Suppressor macrophage treated with lipopolysaccharide for 4 hours (primary cell): ENCODE measurements around the gene VAMP2.

Experiments used
- DNase-seq: peaks from one replicate; pipeline ENCODE4 v3.0.0-alpha.2; 2020

Gene VAMP2

DNA sequence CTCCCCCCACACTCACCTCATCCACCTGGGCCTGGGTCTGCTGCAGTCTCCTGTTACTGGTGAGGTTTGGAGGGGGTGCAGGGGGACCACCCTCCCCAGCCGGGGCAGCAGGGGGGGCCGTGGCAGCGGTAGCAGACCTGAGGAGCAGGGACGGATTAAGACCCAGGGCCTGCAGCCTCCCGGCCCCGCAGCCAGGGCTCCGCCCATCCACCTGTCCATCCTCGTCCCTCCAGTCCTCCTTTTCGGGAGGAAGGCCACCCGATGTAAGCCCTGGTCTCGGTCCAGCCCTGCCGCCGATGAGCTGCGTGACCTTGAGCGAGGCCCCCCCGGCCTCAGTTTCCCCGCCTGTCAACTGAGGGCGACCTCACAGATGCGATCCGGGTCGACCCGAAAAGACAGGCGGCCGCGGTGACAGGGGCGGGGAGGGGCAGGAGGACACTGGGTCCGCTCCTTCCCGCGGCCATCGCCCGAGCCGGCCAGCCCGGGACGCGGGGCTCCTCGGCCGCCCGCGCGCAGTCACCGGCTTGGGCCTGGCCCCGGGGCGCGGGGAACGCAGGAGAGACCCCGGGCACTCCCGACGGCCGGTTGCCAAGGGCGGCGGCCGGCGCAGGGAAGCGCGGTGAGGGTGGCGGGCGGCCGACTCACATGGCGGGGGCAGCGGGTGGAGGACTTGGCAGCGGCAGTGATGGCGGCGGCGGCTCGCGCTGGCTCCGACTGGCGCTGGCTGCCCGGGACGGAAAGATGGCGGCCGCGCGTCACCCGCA lies at the start of gene VAMP2:
Gene VAMP2 (minus strand): TSS at position 716 of the 764 bp plus-strand sequence. CDS start 69 bp downstream, at position 647.
- DNase-seq, result peak; percentile 88

DNA sequence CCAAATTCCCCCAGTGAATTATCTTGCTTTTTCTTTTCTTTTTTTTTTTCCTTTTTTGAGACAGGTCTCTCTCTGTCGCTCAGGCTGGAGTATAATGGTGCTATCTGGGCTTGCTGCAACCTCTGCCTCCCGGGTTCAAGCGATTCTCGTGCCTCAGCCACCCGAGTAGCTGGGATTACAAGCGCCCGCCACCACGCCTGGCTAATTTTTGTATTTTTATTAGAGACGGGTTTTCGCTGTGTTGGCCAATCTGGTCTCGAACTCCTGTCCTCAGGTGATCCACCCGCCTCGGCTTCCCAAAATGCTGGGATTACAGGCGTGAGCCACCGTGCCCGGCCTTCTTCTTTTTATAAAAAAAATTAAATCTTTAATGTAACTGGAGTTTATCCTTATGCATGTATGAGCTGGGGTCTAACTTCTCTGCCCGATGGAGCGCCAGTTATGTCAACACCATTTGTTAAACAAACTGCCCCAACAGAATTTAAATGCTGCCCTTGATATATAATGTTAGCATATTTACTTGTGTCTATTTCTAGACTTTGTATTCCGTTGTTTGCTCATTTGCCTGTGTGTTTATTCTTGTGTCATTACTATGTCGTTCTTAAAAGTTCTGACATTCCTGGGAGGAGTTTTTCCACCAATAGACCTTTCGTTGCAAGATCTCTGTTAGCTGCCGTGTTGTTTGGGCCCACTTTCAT lies 48.2 kb upstream of the VAMP2 start:
- no peak for DNase-seq

DNA sequence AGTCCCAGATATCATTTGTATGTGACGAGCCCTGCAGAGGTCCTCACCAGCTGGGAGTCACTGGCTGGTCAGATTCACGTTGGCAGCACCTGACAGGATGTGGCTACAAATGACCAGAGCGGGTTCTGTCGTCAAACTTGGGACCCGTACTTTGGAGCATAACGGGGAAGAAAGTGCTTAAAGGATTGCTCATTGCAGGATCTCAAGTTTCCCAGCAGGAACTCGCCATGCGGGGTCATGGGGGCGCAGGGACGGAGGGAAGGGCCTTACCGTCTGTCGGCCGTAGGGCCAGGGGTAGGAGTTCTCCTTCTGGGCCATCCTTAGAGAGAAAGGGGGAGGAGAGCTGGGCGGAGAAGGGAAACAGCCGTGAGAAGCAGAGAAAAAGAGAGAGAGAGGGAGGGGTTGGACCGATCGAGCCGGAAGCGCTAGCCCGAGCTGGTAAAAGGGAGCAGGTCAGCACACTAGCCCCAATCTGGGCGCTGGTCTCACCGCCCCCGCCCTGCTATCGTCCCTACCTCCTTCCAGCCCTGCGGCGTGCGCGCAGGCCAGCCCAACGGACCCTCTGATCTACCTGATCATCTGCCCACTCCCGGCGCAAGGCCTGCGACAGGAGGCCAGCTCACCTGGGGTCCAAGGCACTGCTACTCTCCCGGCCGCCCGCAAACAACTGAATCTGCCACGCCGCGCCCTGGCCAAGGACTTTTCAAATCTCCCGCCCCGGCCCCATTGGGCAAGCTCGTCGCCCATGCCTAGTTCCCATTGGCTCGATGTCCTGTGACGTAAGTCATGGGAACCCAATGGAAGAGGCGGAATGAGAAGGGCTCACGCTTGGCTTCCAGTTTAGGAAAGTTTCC lies 47.4 kb upstream of the VAMP2 start, which contains the start of gene AURKB:
Gene AURKB (minus strand): TSS at position 669 of the 854 bp plus-strand sequence. CDS start 351 bp downstream, at position 318.
- peak; percentile 98 for DNase-seq

GRCh38 chr17:8206536-8206935 lies 43.8 kb upstream of the VAMP2 start:
- DNase-seq, result no peak

DNA sequence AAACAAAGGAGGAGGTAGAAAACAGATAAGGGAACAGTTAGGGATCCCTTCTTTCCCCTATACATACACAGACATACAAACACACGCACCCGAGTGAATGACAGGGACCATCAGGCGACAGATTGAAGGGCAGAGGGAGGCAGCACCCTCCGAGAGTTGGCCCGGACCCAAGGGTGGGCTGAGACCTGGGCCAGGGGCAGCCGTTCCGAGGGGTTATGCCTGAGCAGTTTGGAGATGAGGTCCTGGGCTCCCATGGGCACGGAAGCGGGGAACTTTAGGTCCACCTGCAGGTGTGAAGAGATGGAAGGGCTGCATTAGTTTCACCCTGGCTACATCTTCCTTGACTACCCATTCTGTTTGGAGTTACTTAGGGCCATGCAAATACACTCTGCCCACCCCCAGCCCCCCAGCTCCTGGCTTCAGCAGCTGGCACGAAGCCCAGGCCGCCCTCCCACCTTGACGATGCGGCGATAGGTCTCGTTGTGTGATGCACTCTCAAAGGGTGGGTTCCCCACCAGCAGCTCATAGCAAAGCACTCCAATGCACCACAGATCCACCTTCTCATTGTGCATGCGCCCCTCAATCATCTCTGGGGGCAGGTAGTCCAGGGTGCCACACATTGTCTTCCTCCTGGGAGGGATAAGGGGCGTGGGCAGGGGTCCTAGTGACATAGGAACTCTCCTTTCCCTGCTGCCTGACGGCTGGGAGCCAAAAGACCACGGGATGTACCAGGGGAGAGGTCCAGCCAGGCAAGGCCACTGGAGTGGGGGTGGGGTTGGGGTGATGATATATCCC lies 42.2 kb upstream of the VAMP2 start:
- no peak for DNase-seq

GRCh38 chr17:8192070-8192815 lies 29.5 kb upstream of the VAMP2 start:
- peak; percentile 77 for DNase-seq

GRCh38 chr17:8190506-8190905 lies 27.8 kb upstream of the VAMP2 start:
- no peak for DNase-seq

- DNase-seq, result peak; percentile 98
These were observed 27.1 kb upstream of the VAMP2 start, which contains the start of gene BORCS6 for GRCh38 chr17:8189711-8190477. BORCS6 (minus strand) TSS chr17:8190180; CDS start chr17:8190140, 40 bp downstream.

GRCh38 chr17:8189041-8189710 lies 26.4 kb upstream of the VAMP2 start:
- DNase-seq, result no peak

GRCh38 chr17:8188263-8188839 lies 25.6 kb upstream of the VAMP2 start:
- DNase-seq, result no peak

- peak; percentile 98 for DNase-seq
These were observed 24.9 kb upstream of the VAMP2 start for GRCh38 chr17:8187517-8188262.

GRCh38 chr17:8186787-8187516 lies 24.2 kb upstream of the VAMP2 start:
- DNase-seq, result peak; percentile 92

GRCh38 chr17:8186446-8186786 lies 23.7 kb upstream of the VAMP2 start:
- DNase-seq, result no peak

- DNase-seq, result peak; percentile 82
These were observed 23.1 kb upstream of the VAMP2 start for GRCh38 chr17:8185582-8186445.

DNA sequence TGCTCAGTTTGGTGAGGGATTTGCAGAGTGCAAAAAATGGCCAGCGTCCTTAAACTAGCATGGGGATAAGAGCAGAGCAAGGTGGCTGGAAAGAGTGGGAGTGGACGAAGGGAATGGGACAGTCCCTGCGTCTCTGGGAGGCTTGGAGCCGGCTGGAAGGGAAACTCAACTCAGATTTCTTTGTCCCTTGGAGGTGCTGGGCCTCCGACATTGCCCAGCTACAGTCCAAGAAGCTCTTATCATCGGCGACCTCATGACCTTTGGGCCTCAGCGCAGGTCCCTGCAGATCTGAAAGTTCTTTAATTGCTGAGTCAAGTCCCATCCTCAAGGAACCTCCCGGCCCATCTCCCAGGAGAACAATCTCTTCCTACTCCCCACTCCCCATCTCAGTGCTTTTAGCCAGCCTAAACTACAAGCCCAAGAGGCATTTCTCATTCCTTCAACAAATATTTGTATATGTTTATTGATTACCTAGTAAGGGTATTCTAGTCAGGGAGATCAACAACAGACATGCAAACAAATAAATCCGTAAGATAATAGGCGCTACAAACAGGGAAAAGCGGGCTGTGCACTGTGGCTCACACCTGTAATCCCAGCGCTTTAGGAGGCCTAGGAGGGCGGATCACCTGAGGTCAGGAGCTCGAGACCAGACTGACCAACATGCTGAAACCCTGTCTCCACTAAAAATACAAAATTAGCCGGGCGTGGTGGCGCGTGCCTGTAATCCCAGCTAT lies 14.4 kb upstream of the VAMP2 start:
- DNase-seq, result no peak

DNA sequence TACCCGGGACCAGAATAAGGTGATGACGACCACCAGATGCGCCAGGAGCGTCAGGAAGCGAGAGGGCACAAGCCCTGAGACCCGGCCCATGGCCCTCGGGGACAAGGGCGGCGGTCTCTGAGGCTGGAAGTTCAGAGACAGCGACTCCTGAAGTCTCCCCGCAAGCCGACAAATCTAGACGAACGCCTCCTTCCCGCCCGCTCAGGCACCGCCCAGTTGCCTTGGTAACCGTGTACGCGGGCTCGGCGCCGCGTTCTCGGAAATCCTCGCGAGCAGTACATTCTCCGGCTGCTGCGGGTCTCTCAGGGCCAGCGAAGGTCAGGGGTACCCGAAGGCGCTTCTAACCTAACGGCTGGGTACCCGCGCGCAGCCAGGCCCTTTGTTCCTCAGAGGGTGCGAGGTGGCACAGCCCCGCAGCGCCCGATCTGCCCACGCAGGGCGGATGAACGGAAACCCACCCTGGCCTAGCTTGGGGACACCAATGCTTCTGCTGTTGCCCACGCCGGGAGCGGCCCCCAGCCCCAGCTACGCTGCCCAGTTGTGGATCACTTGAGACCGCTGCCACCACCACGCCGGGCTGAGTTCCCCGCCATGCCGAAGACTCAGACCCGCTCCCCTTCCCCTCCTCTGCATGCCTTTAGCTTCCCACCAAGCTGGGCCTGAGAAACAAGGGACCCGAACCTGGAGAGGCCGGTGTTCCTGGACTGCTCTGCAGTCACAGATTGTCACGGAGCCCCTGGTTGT lies 13.6 kb upstream of the VAMP2 start, which contains the start of gene TMEM107:
Gene TMEM107 (minus strand): TSS at position 184 of the 744 bp plus-strand sequence. CDS start 94 bp downstream, at position 90.
- peak; percentile 92 for DNase-seq
